GM12872 (cell line): ENCODE data around the gene GP2.

Experiments
- CTCF ChIP-seq: IDR thresholded peaks from 3 replicates; pipeline ENCODE4 v1.5.1; 2011; ENCODE audit warnings: low read depth, mild to moderate bottlenecking, low read length, moderate library complexity; ENCODE audit not compliant: insufficient read depth

Gene GP2

GRCh38 chr16:20310421-20311395 is 16.6 kb downstream of the GP2 start:
- no peak for TF ChIP-seq CTCF

GRCh38 chr16:20309786-20310185 is 17.5 kb downstream of the GP2 start:
- no peak for TF ChIP-seq CTCF

- no peak for TF ChIP-seq CTCF
These were observed 18.3 kb downstream of the GP2 start for GRCh38 chr16:20308801-20309590.

GRCh38 chr16:20308266-20308665 is 19.0 kb downstream of the GP2 start:
- TF ChIP-seq CTCF, result no peak

- no peak for TF ChIP-seq CTCF
These were observed 19.5 kb downstream of the GP2 start for GRCh38 chr16:20307791-20308190.

GRCh38 chr16:20307240-20307671 is 20.1 kb downstream of the GP2 start:
- TF ChIP-seq CTCF, result no peak

- TF ChIP-seq CTCF, result no peak
These were observed 20.9 kb downstream of the GP2 start for GRCh38 chr16:20306401-20306800.
